Measurements from ENCODE around the gene SLC22A23. TPM values are rescaled to one million over a fixed set of nuclear protein-coding genes. Genes with fewer than 3 reads are reported as not detected.

Gene SLC22A23
- polyA plus RNA-seq, 4 donors, result 9.5 to 38.3 (median 15.0) TPM

DNA sequence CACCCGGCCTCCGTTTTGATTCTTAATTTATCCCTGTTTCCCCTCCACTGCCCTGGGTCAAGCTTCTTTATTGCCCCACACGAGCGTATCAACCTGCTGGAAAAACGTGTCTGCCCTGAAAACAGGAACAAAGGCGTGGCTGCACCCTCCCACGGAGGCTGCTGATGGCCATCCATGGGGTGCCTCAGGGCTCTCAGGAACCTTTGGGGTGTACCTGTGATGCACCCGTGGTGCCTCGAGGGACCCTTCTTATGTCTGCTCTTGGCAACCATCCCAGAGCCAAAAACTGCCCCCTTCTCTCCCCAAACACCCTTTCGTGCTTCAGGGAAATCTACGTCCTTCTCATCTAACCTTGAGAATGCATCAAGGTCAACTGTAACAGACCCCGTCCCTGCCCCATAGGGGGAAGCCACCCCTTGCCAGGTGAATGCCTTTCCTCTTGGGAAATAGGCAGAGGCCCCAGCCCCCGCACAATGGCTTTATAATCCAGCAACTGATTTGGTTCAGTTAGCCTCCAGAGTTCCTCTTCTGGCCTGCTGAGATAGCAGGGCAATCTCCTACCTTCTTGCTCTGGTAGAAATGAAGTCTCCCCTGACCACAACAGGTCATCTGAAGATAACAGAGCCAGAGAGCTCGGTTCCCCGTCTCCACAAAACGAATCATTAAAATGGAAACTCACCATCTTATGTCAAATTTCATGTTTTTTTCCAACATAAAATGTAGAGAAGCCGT is 168.7 kb downstream of the SLC22A23 start:
- H3K9me3 ChIP-seq (ENCODE audit: control insufficient read depth in 2 of 2, insufficient read depth in 1 of 2, low read depth in 1 of 2, low read length in 1 of 2), result no peaks in the 10 kb centered on the region
- WGBS, 3 donors, result 65 to 79% (median 72%) methylated on average over 17 of the region's 17 CpGs
- no peaks in the 10 kb centered on the region for H3K27me3 ChIP-seq (ENCODE audit: control insufficient read depth in 3 of 3, insufficient read depth in 3 of 3, low read length in 3 of 3)
- no peak for DNase-seq
- no peaks in the 10 kb centered on the region for H3K4me1 ChIP-seq (ENCODE audit: control insufficient read depth in 3 of 3, insufficient read depth in 2 of 3, low read depth in 1 of 3, low read length in 2 of 3)
- peaks cover 0 to 90% (median 18%) of the 10 kb centered on the region in 3 donors for H3K36me3 ChIP-seq (ENCODE audit: control insufficient read depth in 3 of 3, insufficient read depth in 2 of 3, low read depth in 1 of 3, low read length in 3 of 3)
- no peak overlapping the region for H3K4me3 ChIP-seq (ENCODE audit: low read depth in 1 of 3, low read length in 3 of 3)
- H3K27ac ChIP-seq (ENCODE audit: low read depth in 1 of 3, low read length in 2 of 3), result no peak overlapping the region
- no peak for FAIRE-seq

DNA sequence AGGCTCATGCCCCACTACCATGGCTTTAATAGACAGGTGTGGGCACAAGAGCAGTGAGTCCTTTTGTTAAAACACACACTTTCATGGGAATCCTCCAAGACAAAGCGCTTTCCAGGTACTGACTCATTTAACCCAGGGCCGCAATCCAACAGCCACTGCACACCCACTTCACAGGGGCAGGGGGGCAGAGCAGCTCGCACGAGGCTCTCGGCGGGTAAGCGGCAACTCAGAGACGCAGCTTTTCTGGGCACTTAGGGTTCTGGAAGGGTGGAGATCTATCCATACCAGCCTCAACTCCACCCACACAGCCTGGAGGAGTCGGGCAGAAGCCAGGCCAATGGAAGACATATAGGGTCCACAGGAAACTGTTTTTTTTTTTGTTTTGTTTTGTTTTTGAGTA is 169.5 kb downstream of the SLC22A23 start:
- no peak for FAIRE-seq
- no peak for DNase-seq

DNA sequence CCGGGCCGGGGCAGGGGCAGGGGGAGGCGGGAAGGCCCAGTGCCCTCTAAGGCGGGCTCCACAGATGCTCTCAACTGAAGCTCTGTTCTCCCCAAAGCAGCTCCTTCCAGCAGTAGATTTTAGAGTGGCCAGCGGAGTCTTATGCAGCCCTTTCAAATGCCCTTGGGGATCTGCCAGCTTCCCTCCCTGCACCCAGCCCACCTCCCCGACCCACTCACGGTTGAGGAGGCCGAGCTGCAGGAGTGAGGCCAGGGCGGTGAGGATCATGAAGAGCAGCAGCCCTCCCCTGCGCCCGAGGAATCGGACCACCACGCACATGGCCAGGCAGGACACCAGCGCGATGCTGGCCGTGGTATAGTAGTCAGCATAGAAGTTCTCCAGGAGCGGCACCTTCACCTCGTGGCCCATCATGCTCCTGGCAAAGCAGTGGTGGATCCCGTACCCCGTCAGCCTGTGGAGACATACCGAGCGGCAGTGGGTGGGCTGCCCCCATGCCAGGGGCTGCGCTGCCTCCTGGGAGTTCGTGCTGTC is 170.1 kb downstream of the SLC22A23 start:
- Histone ChIP-seq H3K9me3 (ENCODE audit: control insufficient read depth in 2 of 2, insufficient read depth in 1 of 2, low read depth in 1 of 2, low read length in 1 of 2) (no peaks in the 10 kb centered on the region), H3K27me3 (ENCODE audit: control insufficient read depth in 3 of 3, insufficient read depth in 3 of 3, low read length in 3 of 3) (no peaks in the 10 kb centered on the region), H3K4me1 (ENCODE audit: control insufficient read depth in 3 of 3, insufficient read depth in 2 of 3, low read depth in 1 of 3, low read length in 2 of 3) (no peaks in the 10 kb centered on the region), H3K36me3 (ENCODE audit: control insufficient read depth in 3 of 3, insufficient read depth in 2 of 3, low read depth in 1 of 3, low read length in 3 of 3) (peaks cover 0 to 92% (median 18%) of the 10 kb centered on the region in 3 donors), H3K27ac (ENCODE audit: low read depth in 1 of 3, low read length in 2 of 3) (no peak overlapping the region), H3K4me3 (ENCODE audit: low read depth in 1 of 3, low read length in 3 of 3) (no peak overlapping the region)
- DNase-seq (no peak), FAIRE-seq (no peak)
- WGBS, 3 donors, result 92 to 97% (median 96%) methylated on average over 24 of the region's 24 CpGs

More for the DNA sequence above, 169.5 kb downstream of the SLC22A23 start:
- H3K36me3 ChIP-seq (ENCODE audit: control insufficient read depth in 3 of 3, insufficient read depth in 2 of 3, low read depth in 1 of 3, low read length in 3 of 3), result peaks cover 0 to 90% (median 18%) of the 10 kb centered on the region in 3 donors
- no peaks in the 10 kb centered on the region for H3K4me1 ChIP-seq (ENCODE audit: control insufficient read depth in 3 of 3, insufficient read depth in 2 of 3, low read depth in 1 of 3, low read length in 2 of 3)
- WGBS, 3 donors, result 82 to 90% (median 83%) methylated on average over 9 of the region's 9 CpGs
- H3K27me3 ChIP-seq (ENCODE audit: control insufficient read depth in 3 of 3, insufficient read depth in 3 of 3, low read length in 3 of 3), result no peaks in the 10 kb centered on the region
- H3K4me3 ChIP-seq (ENCODE audit: low read depth in 1 of 3, low read length in 3 of 3), result no peak overlapping the region
- H3K27ac ChIP-seq (ENCODE audit: low read depth in 1 of 3, low read length in 2 of 3), result no peak overlapping the region
- H3K9me3 ChIP-seq (ENCODE audit: control insufficient read depth in 2 of 2, insufficient read depth in 1 of 2, low read depth in 1 of 2, low read length in 1 of 2), result no peaks in the 10 kb centered on the region

DNA sequence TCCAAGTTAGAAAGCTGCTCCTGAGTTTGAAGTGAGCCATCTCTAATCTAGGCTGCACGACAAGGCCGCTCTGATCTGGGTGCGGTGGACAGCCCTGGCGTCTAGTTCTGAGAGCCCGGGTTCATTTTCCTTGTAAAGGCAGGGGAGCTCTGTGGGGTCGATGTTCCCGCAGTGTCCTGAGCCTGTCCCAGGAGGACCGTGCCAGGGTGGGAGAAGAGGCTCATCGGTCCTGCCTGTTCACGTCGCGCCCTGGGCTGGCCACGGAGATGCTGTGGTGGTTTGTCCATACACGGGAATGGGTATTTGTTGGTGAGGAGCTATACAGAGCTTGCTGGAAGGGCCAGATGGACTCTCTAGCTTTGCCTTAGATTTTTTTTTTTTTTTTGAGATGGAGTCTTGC is 171.1 kb downstream of the SLC22A23 start:
- no peaks in the 10 kb centered on the region for H3K27me3 ChIP-seq (ENCODE audit: control insufficient read depth in 3 of 3, insufficient read depth in 3 of 3, low read length in 3 of 3)
- no peak overlapping the region for H3K4me3 ChIP-seq (ENCODE audit: low read depth in 1 of 3, low read length in 3 of 3)
- H3K4me1 ChIP-seq (ENCODE audit: control insufficient read depth in 3 of 3, insufficient read depth in 2 of 3, low read depth in 1 of 3, low read length in 2 of 3), result no peaks in the 10 kb centered on the region
- WGBS, 3 donors, result 87 to 93% (median 91%) methylated on average over 14 of the region's 14 CpGs
- no peak overlapping the region for H3K27ac ChIP-seq (ENCODE audit: low read depth in 1 of 3, low read length in 2 of 3)
- FAIRE-seq, result no peak
- DNase-seq, result no peak
- H3K9me3 ChIP-seq (ENCODE audit: control insufficient read depth in 2 of 2, insufficient read depth in 1 of 2, low read depth in 1 of 2, low read length in 1 of 2), result no peaks in the 10 kb centered on the region
- peaks cover 0 to 94% (median 17%) of the 10 kb centered on the region in 3 donors for H3K36me3 ChIP-seq (ENCODE audit: control insufficient read depth in 3 of 3, insufficient read depth in 2 of 3, low read depth in 1 of 3, low read length in 3 of 3)

DNA sequence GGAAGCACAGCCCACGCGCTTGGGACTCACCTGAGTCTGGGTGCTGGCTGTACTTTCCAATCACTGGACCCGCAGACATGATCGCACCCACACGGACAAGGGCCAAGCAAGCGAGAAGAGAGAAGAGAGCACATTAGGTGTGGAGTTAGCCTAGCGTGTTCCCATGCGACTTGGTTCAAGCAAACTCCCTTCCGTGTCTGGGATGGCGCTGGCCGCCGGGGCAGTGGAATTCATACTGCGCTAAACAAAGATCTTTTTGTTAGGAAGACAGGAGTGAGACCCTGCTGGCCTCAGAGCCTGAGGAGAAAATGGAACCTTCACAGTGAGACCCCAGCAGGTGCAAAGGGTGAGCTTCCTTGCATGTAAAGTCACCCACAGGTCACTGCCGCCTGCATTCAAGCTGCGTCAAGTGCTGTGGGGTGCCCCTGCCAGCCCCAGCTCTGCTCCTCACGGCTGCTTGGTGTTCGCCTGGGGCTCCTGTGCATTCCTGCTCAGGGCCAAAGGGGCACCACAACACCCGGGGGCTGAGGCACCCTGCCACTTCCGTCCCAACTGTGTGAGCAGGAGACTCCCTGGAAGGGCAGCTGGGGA is 171.7 kb downstream of the SLC22A23 start:
- Histone ChIP-seq H3K4me3 (ENCODE audit: low read depth in 1 of 3, low read length in 3 of 3) (no peak overlapping the region), H3K36me3 (ENCODE audit: control insufficient read depth in 3 of 3, insufficient read depth in 2 of 3, low read depth in 1 of 3, low read length in 3 of 3) (peaks cover 0 to 91% (median 13%) of the 10 kb centered on the region in 3 donors), H3K27me3 (ENCODE audit: control insufficient read depth in 3 of 3, insufficient read depth in 3 of 3, low read length in 3 of 3) (no peaks in the 10 kb centered on the region), H3K4me1 (ENCODE audit: control insufficient read depth in 3 of 3, insufficient read depth in 2 of 3, low read depth in 1 of 3, low read length in 2 of 3) (no peaks in the 10 kb centered on the region), H3K27ac (ENCODE audit: low read depth in 1 of 3, low read length in 2 of 3) (no peak overlapping the region), H3K9me3 (ENCODE audit: control insufficient read depth in 2 of 2, insufficient read depth in 1 of 2, low read depth in 1 of 2, low read length in 1 of 2) (no peaks in the 10 kb centered on the region)
- no peak for DNase-seq
- FAIRE-seq, result no peak
- 91 to 95% (median 95%) methylated on average over 19 of the region's 19 CpGs for WGBS, 3 donors

DNA sequence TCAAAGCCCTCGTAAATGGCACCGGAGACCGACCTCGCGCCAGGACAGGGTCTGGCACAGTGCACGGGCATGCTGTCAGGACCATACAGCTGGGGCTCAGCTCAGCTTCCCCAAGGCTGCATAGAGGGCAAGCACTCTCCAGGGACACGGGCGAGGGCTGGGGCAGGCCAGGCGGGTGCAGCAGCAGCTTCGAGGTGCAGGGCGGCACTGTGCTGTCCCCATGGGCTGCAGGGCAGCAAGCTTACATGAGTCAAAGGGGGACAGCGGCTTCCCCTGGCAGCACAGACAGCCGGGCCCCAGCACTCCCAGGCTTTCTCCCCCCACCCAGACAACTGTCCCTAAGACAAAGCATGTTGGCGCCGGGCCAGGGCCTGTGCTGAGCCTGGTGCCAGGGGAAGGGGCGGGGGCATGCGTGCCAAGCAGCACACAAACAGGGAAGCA is 172.4 kb downstream of the SLC22A23 start:
- H3K4me3 ChIP-seq (ENCODE audit: low read depth in 1 of 3, low read length in 3 of 3), result no peak overlapping the region
- no peaks in the 10 kb centered on the region for H3K27me3 ChIP-seq (ENCODE audit: control insufficient read depth in 3 of 3, insufficient read depth in 3 of 3, low read length in 3 of 3)
- 84 to 88% (median 85%) methylated on average over 17 of the region's 17 CpGs for WGBS, 3 donors
- no peak for DNase-seq
- no peak overlapping the region for H3K27ac ChIP-seq (ENCODE audit: low read depth in 1 of 3, low read length in 2 of 3)
- H3K9me3 ChIP-seq (ENCODE audit: control insufficient read depth in 2 of 2, insufficient read depth in 1 of 2, low read depth in 1 of 2, low read length in 1 of 2), result no peaks in the 10 kb centered on the region
- H3K4me1 ChIP-seq (ENCODE audit: control insufficient read depth in 3 of 3, insufficient read depth in 2 of 3, low read depth in 1 of 3, low read length in 2 of 3), result no peaks in the 10 kb centered on the region
- H3K36me3 ChIP-seq (ENCODE audit: control insufficient read depth in 3 of 3, insufficient read depth in 2 of 3, low read depth in 1 of 3, low read length in 3 of 3), result peaks cover 0 to 87% (median 11%) of the 10 kb centered on the region in 3 donors
- FAIRE-seq, result no peak

DNA sequence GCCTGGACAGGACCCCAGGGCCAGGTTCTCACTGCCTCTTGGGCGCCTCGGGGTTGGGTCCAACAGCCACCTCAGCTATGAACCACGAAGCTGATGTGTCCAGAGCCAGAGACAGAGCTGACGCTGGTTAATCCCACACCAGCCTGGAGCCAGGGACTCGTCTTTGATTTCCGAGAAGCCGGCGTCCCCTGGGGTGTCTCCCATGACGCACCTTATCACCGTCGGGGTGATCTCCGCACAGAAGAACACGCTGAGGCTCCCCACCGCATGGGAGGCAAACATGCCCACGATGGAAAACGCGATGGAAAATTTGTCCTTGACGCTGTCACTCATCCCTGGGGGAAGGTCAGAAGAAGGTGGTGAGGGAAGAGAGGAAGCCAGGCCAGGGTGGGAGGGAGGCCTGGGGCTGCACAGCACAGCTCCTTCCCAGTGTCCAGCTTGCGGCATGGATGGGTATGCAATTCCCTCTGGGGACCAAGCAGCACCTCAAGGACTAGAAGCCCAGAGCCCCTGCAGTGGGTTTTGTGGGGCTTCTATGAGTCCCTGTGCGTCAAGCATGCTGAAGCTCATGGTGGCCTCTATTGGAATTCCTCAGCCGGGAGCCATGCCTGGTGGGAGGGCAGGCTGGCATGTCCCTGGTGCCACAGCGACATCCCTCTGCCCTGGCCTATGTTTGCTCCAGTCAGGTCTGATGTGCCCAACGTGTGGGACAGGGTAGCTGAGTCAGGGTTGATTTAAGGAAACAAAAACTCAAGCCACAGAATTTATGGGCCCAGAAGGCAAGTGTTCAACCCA is 173.0 kb downstream of the SLC22A23 start:
- 91 to 93% (median 93%) methylated on average over 23 of the region's 23 CpGs for WGBS, 3 donors
- H3K36me3 ChIP-seq (ENCODE audit: control insufficient read depth in 3 of 3, insufficient read depth in 2 of 3, low read depth in 1 of 3, low read length in 3 of 3), result peaks cover 0 to 83% (median 10%) of the 10 kb centered on the region in 3 donors
- no peak overlapping the region for H3K4me3 ChIP-seq (ENCODE audit: low read depth in 1 of 3, low read length in 3 of 3)
- FAIRE-seq (no peak), DNase-seq (no peak)
- no peak overlapping the region for H3K27ac ChIP-seq (ENCODE audit: low read depth in 1 of 3, low read length in 2 of 3)
- no peaks in the 10 kb centered on the region for H3K27me3 ChIP-seq (ENCODE audit: control insufficient read depth in 3 of 3, insufficient read depth in 3 of 3, low read length in 3 of 3)
- no peaks in the 10 kb centered on the region for H3K9me3 ChIP-seq (ENCODE audit: control insufficient read depth in 2 of 2, insufficient read depth in 1 of 2, low read depth in 1 of 2, low read length in 1 of 2)
- H3K4me1 ChIP-seq (ENCODE audit: control insufficient read depth in 3 of 3, insufficient read depth in 2 of 3, low read depth in 1 of 3, low read length in 2 of 3), result no peaks in the 10 kb centered on the region

DNA sequence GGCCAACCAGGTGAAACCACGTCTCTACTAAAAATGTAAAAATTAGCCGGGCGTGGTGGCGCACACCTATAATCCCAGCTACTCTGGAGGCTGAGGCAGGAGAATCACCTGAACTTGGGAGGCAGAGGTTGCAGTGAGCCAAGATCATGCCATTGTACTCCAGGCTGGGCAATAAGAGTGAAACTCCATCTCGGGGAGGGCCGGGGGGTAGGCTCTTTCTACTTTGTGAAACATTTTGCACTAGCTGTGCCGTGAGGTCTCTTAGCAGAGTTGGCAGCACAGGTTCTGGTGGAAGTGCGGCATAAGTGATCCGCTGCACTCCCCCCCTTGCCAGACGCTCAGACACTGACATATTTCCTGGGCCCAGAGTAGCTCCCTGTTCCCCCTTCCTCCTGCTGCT is 173.6 kb downstream of the SLC22A23 start:
- WGBS, 3 donors, result 89 to 93% (median 92%) methylated on average over 10 of the region's 10 CpGs
- Histone ChIP-seq H3K4me1 (ENCODE audit: control insufficient read depth in 3 of 3, insufficient read depth in 2 of 3, low read depth in 1 of 3, low read length in 2 of 3) (no peaks in the 10 kb centered on the region), H3K4me3 (ENCODE audit: low read depth in 1 of 3, low read length in 3 of 3) (no peak overlapping the region), H3K9me3 (ENCODE audit: control insufficient read depth in 2 of 2, insufficient read depth in 1 of 2, low read depth in 1 of 2, low read length in 1 of 2) (no peaks in the 10 kb centered on the region), H3K36me3 (ENCODE audit: control insufficient read depth in 3 of 3, insufficient read depth in 2 of 3, low read depth in 1 of 3, low read length in 3 of 3) (peaks cover 0 to 83% (median 10%) of the 10 kb centered on the region in 3 donors), H3K27ac (ENCODE audit: low read depth in 1 of 3, low read length in 2 of 3) (no peak overlapping the region), H3K27me3 (ENCODE audit: control insufficient read depth in 3 of 3, insufficient read depth in 3 of 3, low read length in 3 of 3) (no peaks in the 10 kb centered on the region)
- DNase-seq, result no peak
- no peak for FAIRE-seq
